Neural cell (in vitro differentiated cells): Measurements from ENCODE around the gene KRT32.

Experiments used
- CTCF ChIP-seq: fragments of 450-650 bp; IDR thresholded peaks from 2 replicates; pipeline ENCODE4 v1.5.1; 2014; ENCODE audit warnings: antibody characterized with exemption, mild to moderate bottlenecking, moderate library complexity; ENCODE audit not compliant: poor library complexity, severe bottlenecking
- EP300 ChIP-seq: fragments of 450-650 bp; conservative IDR thresholded peaks from 2 replicates; pipeline ENCODE4 v1.6.1; 2014; ENCODE audit warnings: antibody characterized with exemption, mild to moderate bottlenecking, moderate library complexity; ENCODE audit not compliant: poor library complexity, severe bottlenecking
- EZH2 ChIP-seq: fragments of 200-600, 300-800 bp; shearing (Covaris generic), sonication (generic); IDR thresholded peaks from 2 replicates; pipeline ENCODE4 v1.6.1; 2014; ENCODE audit warnings: antibody characterized with exemption, low read length, borderline replicate concordance, mild to moderate bottlenecking; ENCODE audit not compliant: insufficient read depth, poor library complexity, severe bottlenecking
- MXI1 ChIP-seq: fragments of 450-650 bp; conservative IDR thresholded peaks from 2 replicates; pipeline ENCODE4 v1.6.1; 2014; ENCODE audit warnings: antibody characterized with exemption, mild to moderate bottlenecking; ENCODE audit not compliant: poor library complexity, severe bottlenecking
- POLR2AphosphoS5 ChIP-seq: IDR thresholded peaks from 2 replicates; pipeline ENCODE4 v1.6.1; 2012
- RAD21 ChIP-seq: fragments of 450-650 bp; conservative IDR thresholded peaks from 2 replicates; pipeline ENCODE4 v1.6.1; 2014; ENCODE audit warnings: antibody characterized with exemption, mild to moderate bottlenecking, moderate library complexity
- SMC3 ChIP-seq: fragments of 450-650 bp; conservative IDR thresholded peaks from 2 replicates; pipeline ENCODE4 v1.6.1; 2014; ENCODE audit warnings: antibody characterized with exemption, mild to moderate bottlenecking, moderate library complexity; ENCODE audit not compliant: poor library complexity
- TAF1 ChIP-seq: IDR thresholded peaks from 2 replicates; pipeline ENCODE4 v1.6.1; 2012; ENCODE audit warnings: low read depth
- TF ChIP-seq, protein P1 (sequence below): IDR thresholded peaks from 2 replicates; pipeline ENCODE4 v1.6.1; 2012; ENCODE audit warnings: borderline replicate concordance

- TF ChIP-seq EZH2, result no peak
- TF ChIP-seq SMC3, result no peak
- no peak for TF ChIP-seq CTCF
- TF ChIP-seq TAF1, result no peak
- no peak for TF ChIP-seq EP300
- no peak for TF ChIP-seq RAD21
- TF ChIP-seq POLR2AphosphoS5, result no peak
- TF ChIP-seq, protein P1, sequence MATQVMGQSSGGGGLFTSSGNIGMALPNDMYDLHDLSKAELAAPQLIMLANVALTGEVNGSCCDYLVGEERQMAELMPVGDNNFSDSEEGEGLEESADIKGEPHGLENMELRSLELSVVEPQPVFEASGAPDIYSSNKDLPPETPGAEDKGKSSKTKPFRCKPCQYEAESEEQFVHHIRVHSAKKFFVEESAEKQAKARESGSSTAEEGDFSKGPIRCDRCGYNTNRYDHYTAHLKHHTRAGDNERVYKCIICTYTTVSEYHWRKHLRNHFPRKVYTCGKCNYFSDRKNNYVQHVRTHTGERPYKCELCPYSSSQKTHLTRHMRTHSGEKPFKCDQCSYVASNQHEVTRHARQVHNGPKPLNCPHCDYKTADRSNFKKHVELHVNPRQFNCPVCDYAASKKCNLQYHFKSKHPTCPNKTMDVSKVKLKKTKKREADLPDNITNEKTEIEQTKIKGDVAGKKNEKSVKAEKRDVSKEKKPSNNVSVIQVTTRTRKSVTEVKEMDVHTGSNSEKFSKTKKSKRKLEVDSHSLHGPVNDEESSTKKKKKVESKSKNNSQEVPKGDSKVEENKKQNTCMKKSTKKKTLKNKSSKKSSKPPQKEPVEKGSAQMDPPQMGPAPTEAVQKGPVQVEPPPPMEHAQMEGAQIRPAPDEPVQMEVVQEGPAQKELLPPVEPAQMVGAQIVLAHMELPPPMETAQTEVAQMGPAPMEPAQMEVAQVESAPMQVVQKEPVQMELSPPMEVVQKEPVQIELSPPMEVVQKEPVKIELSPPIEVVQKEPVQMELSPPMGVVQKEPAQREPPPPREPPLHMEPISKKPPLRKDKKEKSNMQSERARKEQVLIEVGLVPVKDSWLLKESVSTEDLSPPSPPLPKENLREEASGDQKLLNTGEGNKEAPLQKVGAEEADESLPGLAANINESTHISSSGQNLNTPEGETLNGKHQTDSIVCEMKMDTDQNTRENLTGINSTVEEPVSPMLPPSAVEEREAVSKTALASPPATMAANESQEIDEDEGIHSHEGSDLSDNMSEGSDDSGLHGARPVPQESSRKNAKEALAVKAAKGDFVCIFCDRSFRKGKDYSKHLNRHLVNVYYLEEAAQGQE, result no peak
- no peak for TF ChIP-seq MXI1
These were observed 53.2 kb downstream of the KRT32 start for GRCh38 chr17:41413982-41414381.
